Smooth muscle cell of bladder (primary cell): ENCODE data around the gene AQP3. TPM values are rescaled to one million over a fixed set of nuclear protein-coding genes. Genes with fewer than 3 reads are reported as not detected.

ENCODE experiments used
- total RNA-seq: library from RNA; depleted of rRNA; stranded (reverse); fragments of >200 nt; gene quantifications from 2 replicates; pipeline ENCODE4 v1.2.3, GENCODE V29; 2014

Gene AQP3
- total RNA-seq = 5.7 and 12.2 TPM in 2 replicates

GRCh38 chr9:33446946-33447798 lies at the start of gene AQP3:
Gene AQP3, minus strand, starts transcription at chr9:33447593. Its CDS starts 63 bp downstream, at chr9:33447530.

GRCh38 chr9:33473643-33474352 lies 26.4 kb upstream of the AQP3 start, which contains the start of gene NOL6:
Gene NOL6, minus strand, starts transcription at chr9:33473924. Its CDS starts 82 bp downstream, at chr9:33473842.

GRCh38 chr9:33402371-33402770 lies 45.0 kb downstream of the AQP3 start, which contains the start of gene AQP7:
Gene AQP7, minus strand, starts transcription at chr9:33402568. Its CDS starts 1,306 bp downstream, at chr9:33401262.

Other genes with a start within 250 kb of the AQP3 start
- gene SPINK4, start 207.4 kb downstream of the AQP3 start, total RNA-seq = 0.74 and 2.6 TPM in 2 replicates
- 10.6 and 16.5 TPM in 2 replicates for gene BAG1, start 182.9 kb downstream of the AQP3 start, total RNA-seq
- gene CHMP5, start 182.5 kb downstream of the AQP3 start, total RNA-seq = 115 and 128 TPM in 2 replicates
- gene NFX1, start 157.1 kb downstream of the AQP3 start, total RNA-seq = 22.0 and 23.3 TPM in 2 replicates
- 0.09 and 0.14 TPM in 2 replicates for gene AQP7, start 45.0 kb downstream of the AQP3 start, total RNA-seq
- gene NOL6, start 26.3 kb upstream of the AQP3 start, total RNA-seq = 18.6 and 27.2 TPM in 2 replicates
- 0.28 and 0.46 TPM in 2 replicates for gene ANKRD18B, start 76.7 kb upstream of the AQP3 start, total RNA-seq